Endothelial cell of umbilical vein (primary cell): ENCODE results near the gene PCDH9. TPM values are rescaled to one million over a fixed set of nuclear protein-coding genes. Genes with fewer than 3 reads are reported as not detected.

ENCODE experiments used
- BruUV-seq: library from RNA; stranded (reverse); fragments of 400-500 nt; replicated peaks from 2 replicates; lab custom pipeline; 2021; lab: Mats Ljungman, UMichigan
- CTCF ChIA-PET: fragments of 300-600, 350-600 bp; sonication (Branson Sonifier 250); formaldehyde crosslinking; loops from one replicate; lab custom pipeline; 2021; ENCODE audit warnings: antibody characterized with exemption, inconsistent platforms; lab: Charles Lee
- POLR2A ChIA-PET: fragments of 300-600, 350-600 bp; sonication (Branson Sonifier 250); formaldehyde crosslinking; loops from one replicate; lab custom pipeline; 2021; ENCODE audit warnings: antibody characterized with exemption, inconsistent platforms; lab: Charles Lee
- DNase-seq: peaks from one replicate; pipeline ENCODE4 v3.0.0-alpha.2; 2011; ENCODE audit warnings: low read depth, low spot score
- FAIRE-seq: peaks from 2 replicates; lab custom pipeline; 2011; peaks lifted over from hg19 to GRCh38; lab: Jason Lieb, UNC
- H2AFZ ChIP-seq: 2 replicates; pipeline ENCODE4 v1.6.0; 2012; ENCODE audit warnings: low read depth, low read length, control low read depth, inconsistent platforms
- H3K27ac ChIP-seq: 2 replicates; pipeline ENCODE4 v1.5.1; 2011; ENCODE audit warnings: low read depth, mild to moderate bottlenecking, control low read depth, low read length, moderate library complexity; ENCODE audit not compliant: insufficient read depth
- H3K27me3 ChIP-seq, 2 experiments: 2 replicates each; pipeline versions ENCODE4 v1.6.0 to v1.6.1; 2011; ENCODE audit warnings: low read length in 2 of 2, mixed read lengths in 1 of 2; ENCODE audit not compliant: control insufficient read depth in 2 of 2, insufficient read depth in 2 of 2
- H3K36me3 ChIP-seq, 2 experiments: 2 replicates in 1 of 2; 3 replicates in 1 of 2; pipeline ENCODE4 v1.5.1; 2011; ENCODE audit warnings: low read length in 2 of 2, mild to moderate bottlenecking in 1 of 2, moderate library complexity in 1 of 2; ENCODE audit not compliant: control insufficient read depth in 2 of 2, insufficient read depth in 2 of 2; ENCODE audit errors: extremely low read depth in 1 of 2
- H3K4me1 ChIP-seq: 3 replicates; pipeline ENCODE4 v1.5.1; 2011; ENCODE audit warnings: mild to moderate bottlenecking, low read length; ENCODE audit not compliant: control insufficient read depth, insufficient read depth; ENCODE audit errors: extremely low read depth
- H3K4me2 ChIP-seq: 2 replicates; pipeline ENCODE4 v1.6.1; 2011; ENCODE audit warnings: low read length, control low read depth, mixed read lengths; ENCODE audit not compliant: insufficient read depth
- H3K4me3 ChIP-seq, 3 experiments: fragments of 200-600 bp in 1 of 3; sonication (generic), shearing (Covaris generic) in 1 of 3; replicated peaks in 1 of 3; 2 replicates each; pipeline ENCODE4 v1.5.1; 2011 to 2016; ENCODE audit warnings: control low read depth in 3 of 3, low read length in 3 of 3, mild to moderate bottlenecking in 2 of 3, inconsistent platforms in 1 of 3, low read depth in 1 of 3, moderate library complexity in 1 of 3; ENCODE audit not compliant: insufficient read depth in 1 of 3
- H3K79me2 ChIP-seq: 2 replicates; pipeline ENCODE4 v1.6.0; 2012; ENCODE audit warnings: low read length, inconsistent platforms; ENCODE audit not compliant: control insufficient read depth, insufficient read depth
- H3K9ac ChIP-seq: replicated peaks from 2 replicates; pipeline ENCODE3; 2011; ENCODE audit warnings: low read length, control low read depth; ENCODE audit not compliant: insufficient read depth; ENCODE audit errors: extremely low read depth
- H3K9me1 ChIP-seq: replicated peaks from 3 replicates; pipeline ENCODE4 v1.6.0; 2011; ENCODE audit warnings: mild to moderate bottlenecking, low read length; ENCODE audit not compliant: control insufficient read depth, insufficient read depth; ENCODE audit errors: extremely low read depth
- H3K9me3 ChIP-seq: replicated peaks from 2 replicates; pipeline ENCODE4 v1.5.1; 2012; ENCODE audit warnings: low read length, inconsistent platforms; ENCODE audit not compliant: control insufficient read depth, insufficient read depth
- H4K20me1 ChIP-seq: replicated peaks from 2 replicates; pipeline ENCODE3; 2011; ENCODE audit warnings: mild to moderate bottlenecking, low read length; ENCODE audit not compliant: control insufficient read depth, insufficient read depth; ENCODE audit errors: extremely low read depth
- EZH2 ChIP-seq: IDR thresholded peaks from 2 replicates; pipeline ENCODE4 v1.6.1; 2012; ENCODE audit warnings: borderline replicate concordance, low read depth, mild to moderate bottlenecking, moderate library complexity, low read length, inconsistent platforms; ENCODE audit not compliant: severe bottlenecking
- FOS ChIP-seq: IDR thresholded peaks from 2 replicates; pipeline ENCODE4 v1.6.1; 2011; ENCODE audit warnings: mild to moderate bottlenecking, low read length, moderate library complexity, borderline replicate concordance; ENCODE audit not compliant: insufficient read depth
- GATA2 ChIP-seq: IDR thresholded peaks from 2 replicates; pipeline ENCODE4 v1.7.0; 2011; ENCODE audit warnings: low read depth, mild to moderate bottlenecking, moderate library complexity, mixed read lengths, low read length; ENCODE audit not compliant: insufficient read length, insufficient read depth
- MYC ChIP-seq: IDR thresholded peaks from one replicate; pipeline ENCODE4 v1.6.1; 2011; ENCODE audit warnings: mild to moderate bottlenecking, low read depth, low read length
- POLR2A ChIP-seq: IDR thresholded peaks from 2 replicates; pipeline ENCODE4 v1.6.1; 2012; ENCODE audit warnings: low read depth, mild to moderate bottlenecking, control low read depth, low read length
- POLR2AphosphoS5 ChIP-seq: IDR thresholded peaks from 2 replicates; pipeline ENCODE4 v1.6.1; 2012; ENCODE audit warnings: low read depth, mild to moderate bottlenecking, control low read depth, low read length, moderate library complexity; ENCODE audit not compliant: insufficient read depth
- dilution Hi-C: fragments of 300-500 bp; cut with MboI; formaldehyde crosslinking; loops from one replicate; pipeline ENCODE4 v1.15.0; 2019; ENCODE audit warnings: low sequenced_read_pairs; ENCODE audit not compliant: extremely low pct_ligation_motif_present
- intact Hi-C: fragments of 100-400 bp; cut with micrococcal nuclease; formaldehyde crosslinking; loops from one replicate; pipeline ENCODE4 v1.10.0; 2022
- polyA plus RNA-seq, 4 experiments: library from polyadenylated mRNA; depleted of rRNA in 3 of 4; stranded (reverse) in 3 of 4; unstranded in 1 of 4; fragments of >200 nt; gene quantifications; 2 replicates each; pipeline versions ENCODE4 v1.2.1 to v1.2.3, GENCODE V29; 2011 to 2012; ENCODE audit warnings: missing spikeins in 1 of 4
- total RNA-seq: library from RNA; stranded (reverse); gene quantifications from 2 replicates; pipeline ENCODE4 v1.2.3, GENCODE V29; 2021

The PCDH9 gene
- total and polyA plus RNA-seq, 2 donors (not counting 3 experiments of a cell fraction or from before 2014, with no cell fraction given) = 1.1 to 5.2 TPM

DNA sequence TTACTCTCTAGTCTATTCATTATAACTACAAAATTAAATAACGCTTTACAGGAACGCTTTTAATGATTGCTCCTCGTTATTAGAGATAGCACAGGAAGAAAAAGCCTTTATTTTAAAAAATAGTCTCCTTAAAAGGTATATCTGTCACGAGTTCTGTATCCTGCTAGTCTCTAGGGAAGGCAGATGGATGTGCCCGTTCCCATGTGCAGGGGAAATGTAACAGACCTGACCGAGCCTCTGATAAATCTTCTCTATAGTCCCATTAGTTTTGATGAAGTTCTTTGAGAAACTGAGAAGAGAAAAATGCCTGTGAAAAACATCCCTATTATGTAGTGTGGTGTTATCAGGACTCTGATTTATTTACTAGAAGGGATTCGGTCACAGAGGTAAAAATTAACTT lies 226.4 kb downstream of the PCDH9 start:
- intact Hi-C loops = no loop called here
- no TSS peak for BruUV-seq
- Histone ChIP-seq H3K9me3 (no peaks in the 10 kb centered on the region), H3K27ac (no peak overlapping the region), H3K27me3 (no peaks in the 10 kb centered on the region), H2AFZ (no peak overlapping the region), H3K9me1 (no peaks in the 10 kb centered on the region), H3K4me1 (no peaks in the 10 kb centered on the region), H3K36me3 (no peaks in the 10 kb centered on the region), H4K20me1 (no peaks in the 10 kb centered on the region), H3K4me3 (no peak overlapping the region), H3K4me2 (no peak overlapping the region), H3K79me2 (no peaks in the 10 kb centered on the region), H3K9ac (no peak overlapping the region)
- CTCF ChIA-PET = interaction anchor here (0.7 kb wide), 1 partner anchor 292 kb away, joined by 3 read pairs; no protein-coding TSS in a partner anchor
- dilution Hi-C loops = no loop called here
- POLR2A ChIA-PET = no interaction called here
- no peak for TF ChIP-seq MYC
- no peak for TF ChIP-seq POLR2AphosphoS5
- TF ChIP-seq GATA2 = no peak
- no peak for TF ChIP-seq EZH2
- TF ChIP-seq POLR2A = no peak
- TF ChIP-seq FOS = no peak
- FAIRE-seq (no peak), DNase-seq (no peak)

DNA sequence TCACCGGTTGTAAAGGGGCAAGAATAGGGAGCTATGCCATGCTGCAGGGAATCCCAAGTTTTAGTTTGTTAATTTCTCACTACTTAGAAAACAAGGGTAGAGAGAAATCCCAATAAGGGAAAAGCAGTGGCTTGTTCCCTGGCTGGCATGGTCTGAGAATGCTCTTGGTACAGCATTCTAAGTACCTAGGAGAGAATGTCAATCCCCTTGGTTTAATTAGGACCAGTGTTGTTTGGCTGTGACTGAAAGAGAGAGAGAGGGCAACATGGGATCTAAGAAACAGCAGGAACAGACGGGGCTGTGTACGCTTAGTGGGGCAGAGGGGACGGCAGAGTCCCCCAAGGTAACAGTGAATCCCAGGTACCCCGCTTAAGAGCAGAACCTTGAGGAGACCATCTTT lies 228.8 kb downstream of the PCDH9 start:
- H3K36me3 ChIP-seq = no peaks in the 10 kb centered on the region
- no peak overlapping the region for H3K9ac ChIP-seq
- no peaks in the 10 kb centered on the region for H3K9me3 ChIP-seq
- H2AFZ ChIP-seq = no peak overlapping the region
- H3K9me1 ChIP-seq = no peaks in the 10 kb centered on the region
- no peaks in the 10 kb centered on the region for H3K4me1 ChIP-seq
- ChIA-PET POLR2A (no interaction called here), CTCF (interaction anchor here (1.1 kb wide), 1 partner anchor 223 kb away, joined by 5 read pairs; no protein-coding TSS in a partner anchor)
- H3K79me2 ChIP-seq = no peaks in the 10 kb centered on the region
- intact Hi-C loops (no loop called here), dilution Hi-C loops (no loop called here)
- TF ChIP-seq MYC = no peak
- TF ChIP-seq POLR2AphosphoS5 = no peak
- no peak for TF ChIP-seq EZH2
- TF ChIP-seq FOS = no peak
- no peak for TF ChIP-seq POLR2A
- no peaks in the 10 kb centered on the region for H4K20me1 ChIP-seq
- BruUV-seq = no TSS peak
- no peak for DNase-seq
- H3K27ac ChIP-seq = no peak overlapping the region
- no peak overlapping the region for H3K4me3 ChIP-seq
- no peak for FAIRE-seq
- no peak overlapping the region for H3K4me2 ChIP-seq
- H3K27me3 ChIP-seq = no peaks in the 10 kb centered on the region
